MM.1S (cell line): Measurements from ENCODE around the gene TMEM69.

Experiments
- DNase-seq: peaks from one replicate; pipeline ENCODE4 v3.0.0-alpha.2; 2015
- H2AFZ ChIP-seq: fragments of 300-600 bp; sonication (generic); 2 replicates; pipeline ENCODE4 v1.6.0; 2016; ENCODE audit warnings: antibody characterized with exemption, low read length
- H3F3A ChIP-seq: fragments of 300-600 bp; sonication (generic); 2 replicates; pipeline ENCODE4 v1.6.1; 2016; ENCODE audit warnings: mild to moderate bottlenecking, antibody characterized with exemption, low read length, moderate library complexity, mixed read lengths; ENCODE audit not compliant: insufficient read depth
- H3K27ac ChIP-seq: fragments of 300-600 bp; sonication (generic); 2 replicates; pipeline ENCODE4 v1.5.1; 2016; ENCODE audit warnings: mild to moderate bottlenecking, low read length
- H3K27me3 ChIP-seq: fragments of 300-600 bp; sonication (generic); replicated peaks from 2 replicates; pipeline ENCODE4 v1.6.0; 2016; ENCODE audit warnings: low read length; ENCODE audit not compliant: insufficient read depth
- H3K36me3 ChIP-seq: fragments of 300-600 bp; sonication (generic); replicated peaks from 2 replicates; pipeline ENCODE4 v1.6.1; 2016; ENCODE audit warnings: mild to moderate bottlenecking, low read length, mixed read lengths; ENCODE audit not compliant: insufficient read depth
- H3K4me1 ChIP-seq: fragments of 300-600 bp; sonication (generic); 2 replicates; pipeline ENCODE4 v1.6.1; 2016; ENCODE audit warnings: low read length, mixed read lengths
- H3K4me2 ChIP-seq: fragments of 300-600 bp; sonication (generic); 2 replicates; pipeline ENCODE4 v1.6.0; 2016; ENCODE audit warnings: low read depth, low read length
- H3K4me3 ChIP-seq: fragments of 300-600 bp; sonication (generic); 2 replicates; pipeline ENCODE4 v1.5.1; 2016; ENCODE audit warnings: low read length, mixed read lengths
- H3K79me2 ChIP-seq: fragments of 300-600 bp; sonication (generic); 2 replicates; pipeline ENCODE4 v1.6.1; 2016; ENCODE audit warnings: mixed run types, low read length, mixed read lengths
- H3K9ac ChIP-seq: fragments of 300-600 bp; sonication (generic); 2 replicates; pipeline ENCODE4 v1.6.1; 2016; ENCODE audit warnings: low read length, mixed read lengths
- H3K9me2 ChIP-seq: fragments of 300-600 bp; sonication (generic); replicated peaks from 2 replicates; pipeline ENCODE4 v1.6.1; 2016; ENCODE audit warnings: mild to moderate bottlenecking, low read length, mixed read lengths; ENCODE audit not compliant: insufficient read depth
- H3K9me3 ChIP-seq: fragments of 300-600 bp; sonication (generic); replicated peaks from 2 replicates; pipeline ENCODE4 v1.6.1; 2016; ENCODE audit warnings: mild to moderate bottlenecking, low read length, mixed read lengths; ENCODE audit not compliant: insufficient read depth
- H4K20me1 ChIP-seq: fragments of 300-600 bp; sonication (generic); 2 replicates; pipeline ENCODE4 v1.6.1; 2016; ENCODE audit warnings: mild to moderate bottlenecking, low read length, moderate library complexity, mixed read lengths; ENCODE audit not compliant: insufficient read depth
- CTCF ChIP-seq: fragments of 300-600 bp; sonication (generic); IDR thresholded peaks from 2 replicates; pipeline ENCODE4 v1.5.1; 2016; ENCODE audit warnings: antibody characterized with exemption, low read length, mixed read lengths
- EZH2 ChIP-seq: fragments of 300-600 bp; sonication (generic); optimal IDR thresholded peaks from 2 replicates; pipeline ENCODE3; 2017; ENCODE audit warnings: low read depth, mild to moderate bottlenecking, antibody characterized with exemption, low read length, mixed read lengths
- EZH2phosphoT487 ChIP-seq: fragments of 300-600 bp; sonication (generic); IDR thresholded peaks from 2 replicates; pipeline ENCODE4 v1.6.1; 2018; ENCODE audit warnings: antibody characterized with exemption, low read length

TMEM69 gene

GRCh38 chr1:45659222-45659621 is 28.8 kb upstream of the TMEM69 start:
- Histone ChIP-seq H2AFZ (no peak overlapping the region), H3K79me2 (peaks cover 84% of the 10 kb centered on the region), H3K9me3 (no peaks in the 10 kb centered on the region), H3K4me2 (no peak overlapping the region), H4K20me1 (peaks cover 6% of the 10 kb centered on the region; the same call in 1 of the 2 replicates), H3K4me1 (peaks cover 17% of the 10 kb centered on the region), H3K9me2 (no peaks in the 10 kb centered on the region), H3F3A (0 out of 2 replicates have a peak, but pooled peaks cover 8% of the 10 kb centered on the region), H3K9ac (no peak overlapping the region), H3K27ac (no peak overlapping the region), H3K4me3 (no peak overlapping the region), H3K27me3 (no peaks in the 10 kb centered on the region), H3K36me3 (peaks cover 6% of the 10 kb centered on the region; the same call in 1 of the 2 replicates)
- no peak for DNase-seq
- TF ChIP-seq CTCF (no peak), EZH2 (no peak), EZH2phosphoT487 (no peak)

- no peak for DNase-seq
- H3K4me2 ChIP-seq = no peak overlapping the region
- no peaks in the 10 kb centered on the region for H3K27me3 ChIP-seq
- no peak overlapping the region for H3K27ac ChIP-seq
- no peak overlapping the region for H3K4me3 ChIP-seq
- H3K4me1 ChIP-seq = peaks cover 17% of the 10 kb centered on the region
- H3K79me2 ChIP-seq = peaks cover 84% of the 10 kb centered on the region
- H3K9me2 ChIP-seq = no peaks in the 10 kb centered on the region
- H2AFZ ChIP-seq = no peak overlapping the region
- H4K20me1 ChIP-seq = peaks cover 6% of the 10 kb centered on the region; the same call in 1 of the 2 replicates
- no peaks in the 10 kb centered on the region for H3K9me3 ChIP-seq
- H3K36me3 ChIP-seq = peaks cover 6% of the 10 kb centered on the region; the same call in 1 of the 2 replicates
- H3K9ac ChIP-seq = no peak overlapping the region
- H3F3A ChIP-seq = 0 out of 2 replicates have a peak, but pooled peaks cover 8% of the 10 kb centered on the region
- TF ChIP-seq EZH2phosphoT487 (no peak), EZH2 (no peak)
Measured at GRCh38 chr1:45660336-45660735, 27.6 kb upstream of the TMEM69 start.

- no peak for DNase-seq
- H3K4me1 ChIP-seq = no peaks in the 10 kb centered on the region
- no peak overlapping the region for H2AFZ ChIP-seq
- H3K27ac ChIP-seq = no peak overlapping the region
- H4K20me1 ChIP-seq = peaks cover 13% of the 10 kb centered on the region; the same call in 1 of the 2 replicates
- no peaks in the 10 kb centered on the region for H3K36me3 ChIP-seq
- no peak overlapping the region for H3K9ac ChIP-seq
- H3K79me2 ChIP-seq = peaks cover 99% of the 10 kb centered on the region
- H3K27me3 ChIP-seq = no peaks in the 10 kb centered on the region
- no peaks in the 10 kb centered on the region for H3K9me2 ChIP-seq
- H3K4me2 ChIP-seq = no peak overlapping the region
- no peak for TF ChIP-seq EZH2
- no peak for TF ChIP-seq EZH2phosphoT487
- TF ChIP-seq CTCF = no peak
- no peaks in the 10 kb centered on the region for H3F3A ChIP-seq
- no peaks in the 10 kb centered on the region for H3K9me3 ChIP-seq
- H3K4me3 ChIP-seq = no peak overlapping the region
Measured at GRCh38 chr1:45666836-45667235, 21.1 kb upstream of the TMEM69 start.

- peaks cover 99% of the 10 kb centered on the region for H3K79me2 ChIP-seq
- no peak overlapping the region for H3K4me3 ChIP-seq
- no peak overlapping the region for H3K4me2 ChIP-seq
- no peak for TF ChIP-seq CTCF
- TF ChIP-seq EZH2 = no peak
- no peak for TF ChIP-seq EZH2phosphoT487
- H3K27ac ChIP-seq = no peak overlapping the region
- no peaks in the 10 kb centered on the region for H3K4me1 ChIP-seq
- no peaks in the 10 kb centered on the region for H3K36me3 ChIP-seq
- H3F3A ChIP-seq = no peaks in the 10 kb centered on the region
- no peak overlapping the region for H3K9ac ChIP-seq
- H4K20me1 ChIP-seq = peaks cover 10% of the 10 kb centered on the region; the same call in 1 of the 2 replicates
- no peak overlapping the region for H2AFZ ChIP-seq
- H3K27me3 ChIP-seq = no peaks in the 10 kb centered on the region
- no peaks in the 10 kb centered on the region for H3K9me3 ChIP-seq
- no peaks in the 10 kb centered on the region for H3K9me2 ChIP-seq
- DNase-seq = no peak
Measured at GRCh38 chr1:45667321-45668111, 20.5 kb upstream of the TMEM69 start.
